Stromal cell of bone marrow (primary cell): ENCODE measurements around the gene SPI1.

Experiments used
- DNase-seq: peaks from one replicate; pipeline ENCODE4 v3.0.0-alpha.2; 2012; ENCODE audit warnings: low read depth

The SPI1 gene

GRCh38 chr11:47406896-47407745, 28.8 kb upstream of the SPI1 start:
- no peak for DNase-seq

GRCh38 chr11:47403571-47403970, 25.2 kb upstream of the SPI1 start:
- no peak for DNase-seq

- no peak for DNase-seq
Measured at GRCh38 chr11:47403135-47403534, 24.8 kb upstream of the SPI1 start.

GRCh38 chr11:47400768-47401279, 22.5 kb upstream of the SPI1 start:
- no peak for DNase-seq

GRCh38 chr11:47399860-47400767, 21.8 kb upstream of the SPI1 start:
- no peak for DNase-seq

GRCh38 chr11:47398551-47398950, 20.2 kb upstream of the SPI1 start:
- DNase-seq: no peak

GRCh38 chr11:47398011-47398410, 19.7 kb upstream of the SPI1 start:
- DNase-seq: no peak

GRCh38 chr11:47396049-47396320, 17.6 kb upstream of the SPI1 start:
- no peak for DNase-seq

GRCh38 chr11:47395223-47396048, 17.1 kb upstream of the SPI1 start:
- no peak for DNase-seq

- no peak for DNase-seq
Measured at GRCh38 chr11:47394322-47395222, 16.2 kb upstream of the SPI1 start.

GRCh38 chr11:47394050-47394321, 15.6 kb upstream of the SPI1 start:
- no peak for DNase-seq

- DNase-seq: no peak
Measured at GRCh38 chr11:47393163-47394049, 15.1 kb upstream of the SPI1 start.

- no peak for DNase-seq
Measured at GRCh38 chr11:47392546-47393162, 14.3 kb upstream of the SPI1 start.

GRCh38 chr11:47391711-47392432, 13.5 kb upstream of the SPI1 start:
- DNase-seq: no peak

- DNase-seq: no peak
Measured at GRCh38 chr11:47391077-47391583, 12.8 kb upstream of the SPI1 start.

- DNase-seq: no peak
Measured at GRCh38 chr11:47390422-47390760, 12.0 kb upstream of the SPI1 start.

GRCh38 chr11:47389577-47390421, 11.5 kb upstream of the SPI1 start:
- DNase-seq: no peak
